ENCODE results near the gene TIMM50. TPM values are rescaled to one million over a fixed set of nuclear protein-coding genes. Genes with fewer than 3 reads are reported as not detected.

Gene TIMM50
- polyA plus RNA-seq, 1 donor from 2014 or later, result 66.2 TPM

DNA sequence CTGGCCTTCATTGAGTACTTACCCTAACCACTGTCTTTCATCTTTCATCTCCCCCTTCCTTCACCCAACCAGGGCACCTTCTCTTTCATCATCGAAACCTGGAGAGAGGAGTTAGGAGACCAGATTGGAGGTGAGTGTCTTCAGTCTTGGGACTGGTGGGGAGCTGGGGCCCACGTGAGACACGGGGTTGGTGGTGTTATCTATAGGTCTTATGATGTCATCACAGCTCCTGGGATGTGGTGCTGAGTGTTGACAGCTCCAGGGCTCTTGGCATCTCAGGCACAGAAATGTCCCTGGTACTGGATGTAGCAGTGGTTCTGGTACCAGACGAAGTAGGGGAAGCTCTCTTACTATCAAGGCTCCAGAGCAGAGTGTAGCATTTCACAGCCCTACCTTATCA is 19.9 kb downstream of the TIMM50 start:
- H4K20me1 ChIP-seq (ENCODE audit: insufficient read depth), result no peaks in the 10 kb centered on the region
- H3K79me2 ChIP-seq (replicated peaks; ENCODE audit: insufficient read depth, low read length), result peaks cover 5% of the 10 kb centered on the region
- no peak overlapping the region for H3K4me2 ChIP-seq (ENCODE audit: low read length)
- H3K36me3 ChIP-seq (ENCODE audit: insufficient read depth, low read length), result no peaks in the 10 kb centered on the region
- H3K4me3 ChIP-seq (ENCODE audit: low read length), result no peak overlapping the region
- no peak overlapping the region for H3K9ac ChIP-seq (ENCODE audit: low read length)
- no peak overlapping the region for H3K27ac ChIP-seq (ENCODE audit: low read length)
- H3K27me3 ChIP-seq (ENCODE audit: insufficient read depth, low read depth, low read length), result peaks cover 10% of the 10 kb centered on the region
- H2AFZ ChIP-seq (ENCODE audit: low read depth, low read length), result no peak overlapping the region
- H3K9me3 ChIP-seq (ENCODE audit: low read length), result no peaks in the 10 kb centered on the region
- H3K9me2 ChIP-seq (ENCODE audit: insufficient read depth, low read length), result no peaks in the 10 kb centered on the region
- H3F3A ChIP-seq (ENCODE audit: insufficient read depth, low read length, poor library complexity, severe bottlenecking), result no peaks in the 10 kb centered on the region
- TF ChIP-seq POLR2AphosphoS5 (IDR thresholded peaks at IDR 0.05) (no peak), SMC3 (conservative IDR thresholded peaks at IDR 0.05; ENCODE audit: poor library complexity) (no peak), EZH2 (IDR thresholded peaks at IDR 0.05; ENCODE audit: borderline replicate concordance, insufficient read depth, low read length, poor library complexity, severe bottlenecking) (no peak)
- TF ChIP-seq, protein P1, sequence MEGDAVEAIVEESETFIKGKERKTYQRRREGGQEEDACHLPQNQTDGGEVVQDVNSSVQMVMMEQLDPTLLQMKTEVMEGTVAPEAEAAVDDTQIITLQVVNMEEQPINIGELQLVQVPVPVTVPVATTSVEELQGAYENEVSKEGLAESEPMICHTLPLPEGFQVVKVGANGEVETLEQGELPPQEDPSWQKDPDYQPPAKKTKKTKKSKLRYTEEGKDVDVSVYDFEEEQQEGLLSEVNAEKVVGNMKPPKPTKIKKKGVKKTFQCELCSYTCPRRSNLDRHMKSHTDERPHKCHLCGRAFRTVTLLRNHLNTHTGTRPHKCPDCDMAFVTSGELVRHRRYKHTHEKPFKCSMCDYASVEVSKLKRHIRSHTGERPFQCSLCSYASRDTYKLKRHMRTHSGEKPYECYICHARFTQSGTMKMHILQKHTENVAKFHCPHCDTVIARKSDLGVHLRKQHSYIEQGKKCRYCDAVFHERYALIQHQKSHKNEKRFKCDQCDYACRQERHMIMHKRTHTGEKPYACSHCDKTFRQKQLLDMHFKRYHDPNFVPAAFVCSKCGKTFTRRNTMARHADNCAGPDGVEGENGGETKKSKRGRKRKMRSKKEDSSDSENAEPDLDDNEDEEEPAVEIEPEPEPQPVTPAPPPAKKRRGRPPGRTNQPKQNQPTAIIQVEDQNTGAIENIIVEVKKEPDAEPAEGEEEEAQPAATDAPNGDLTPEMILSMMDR (IDR thresholded peaks at IDR 0.05; ENCODE audit: poor library complexity, severe bottlenecking), result no peak
- TF ChIP-seq, protein P2, sequence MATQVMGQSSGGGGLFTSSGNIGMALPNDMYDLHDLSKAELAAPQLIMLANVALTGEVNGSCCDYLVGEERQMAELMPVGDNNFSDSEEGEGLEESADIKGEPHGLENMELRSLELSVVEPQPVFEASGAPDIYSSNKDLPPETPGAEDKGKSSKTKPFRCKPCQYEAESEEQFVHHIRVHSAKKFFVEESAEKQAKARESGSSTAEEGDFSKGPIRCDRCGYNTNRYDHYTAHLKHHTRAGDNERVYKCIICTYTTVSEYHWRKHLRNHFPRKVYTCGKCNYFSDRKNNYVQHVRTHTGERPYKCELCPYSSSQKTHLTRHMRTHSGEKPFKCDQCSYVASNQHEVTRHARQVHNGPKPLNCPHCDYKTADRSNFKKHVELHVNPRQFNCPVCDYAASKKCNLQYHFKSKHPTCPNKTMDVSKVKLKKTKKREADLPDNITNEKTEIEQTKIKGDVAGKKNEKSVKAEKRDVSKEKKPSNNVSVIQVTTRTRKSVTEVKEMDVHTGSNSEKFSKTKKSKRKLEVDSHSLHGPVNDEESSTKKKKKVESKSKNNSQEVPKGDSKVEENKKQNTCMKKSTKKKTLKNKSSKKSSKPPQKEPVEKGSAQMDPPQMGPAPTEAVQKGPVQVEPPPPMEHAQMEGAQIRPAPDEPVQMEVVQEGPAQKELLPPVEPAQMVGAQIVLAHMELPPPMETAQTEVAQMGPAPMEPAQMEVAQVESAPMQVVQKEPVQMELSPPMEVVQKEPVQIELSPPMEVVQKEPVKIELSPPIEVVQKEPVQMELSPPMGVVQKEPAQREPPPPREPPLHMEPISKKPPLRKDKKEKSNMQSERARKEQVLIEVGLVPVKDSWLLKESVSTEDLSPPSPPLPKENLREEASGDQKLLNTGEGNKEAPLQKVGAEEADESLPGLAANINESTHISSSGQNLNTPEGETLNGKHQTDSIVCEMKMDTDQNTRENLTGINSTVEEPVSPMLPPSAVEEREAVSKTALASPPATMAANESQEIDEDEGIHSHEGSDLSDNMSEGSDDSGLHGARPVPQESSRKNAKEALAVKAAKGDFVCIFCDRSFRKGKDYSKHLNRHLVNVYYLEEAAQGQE (IDR thresholded peaks at IDR 0.05; ENCODE audit: borderline replicate concordance), result no peak

DNA sequence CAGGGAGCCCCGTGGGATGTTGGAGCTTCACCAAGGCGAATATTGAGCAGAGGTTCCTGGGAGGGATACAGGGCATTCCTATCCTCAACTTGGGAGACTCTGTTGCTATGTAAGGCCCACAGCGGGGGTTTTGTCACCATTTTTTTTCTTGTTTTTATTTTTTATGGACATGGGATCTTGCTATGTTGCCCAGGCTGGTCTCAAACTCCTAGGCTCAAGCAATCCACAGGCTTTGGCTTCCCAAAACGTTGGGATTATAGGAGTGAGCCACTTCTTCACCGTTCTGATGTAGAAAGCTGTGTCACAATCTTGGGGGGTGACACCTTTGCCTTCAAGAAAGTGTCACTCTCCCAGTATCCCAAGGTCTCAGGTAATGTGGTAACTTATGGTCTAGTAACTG is 20.7 kb downstream of the TIMM50 start:
- Histone ChIP-seq H3K9me3 (ENCODE audit: low read length) (no peaks in the 10 kb centered on the region), H2AFZ (ENCODE audit: low read depth, low read length) (no peak overlapping the region), H3K27ac (ENCODE audit: low read length) (no peak overlapping the region), H3F3A (ENCODE audit: insufficient read depth, low read length, poor library complexity, severe bottlenecking) (no peaks in the 10 kb centered on the region), H3K4me3 (ENCODE audit: low read length) (no peak overlapping the region), H4K20me1 (ENCODE audit: insufficient read depth) (no peaks in the 10 kb centered on the region), H3K4me2 (ENCODE audit: low read length) (no peak overlapping the region), H3K9me2 (ENCODE audit: insufficient read depth, low read length) (no peaks in the 10 kb centered on the region), H3K36me3 (ENCODE audit: insufficient read depth, low read length) (no peaks in the 10 kb centered on the region), H3K9ac (ENCODE audit: low read length) (no peak overlapping the region), H3K79me2 (replicated peaks; ENCODE audit: insufficient read depth, low read length) (peaks cover 5% of the 10 kb centered on the region), H3K27me3 (ENCODE audit: insufficient read depth, low read depth, low read length) (peaks cover 10% of the 10 kb centered on the region)
- TF ChIP-seq RAD21 (conservative IDR thresholded peaks at IDR 0.05) (no peak), TAF1 (IDR thresholded peaks at IDR 0.05; ENCODE audit: low read depth) (no peak), EP300 (conservative IDR thresholded peaks at IDR 0.05; ENCODE audit: poor library complexity, severe bottlenecking) (no peak), EZH2 (IDR thresholded peaks at IDR 0.05; ENCODE audit: borderline replicate concordance, insufficient read depth, low read length, poor library complexity, severe bottlenecking) (no peak), SMC3 (conservative IDR thresholded peaks at IDR 0.05; ENCODE audit: poor library complexity) (no peak), POLR2AphosphoS5 (IDR thresholded peaks at IDR 0.05) (no peak), MXI1 (conservative IDR thresholded peaks at IDR 0.05; ENCODE audit: poor library complexity, severe bottlenecking) (no peak)
- TF ChIP-seq, protein P1 (IDR thresholded peaks at IDR 0.05; ENCODE audit: poor library complexity, severe bottlenecking), result no peak
- TF ChIP-seq, protein P2 (IDR thresholded peaks at IDR 0.05; ENCODE audit: borderline replicate concordance), result no peak

All from neural cell (in vitro differentiated cells).